NCI-H1930 (cell line): Measurements from ENCODE around the gene NBPF3.

Experiments
- DNase-seq, 2 experiments: peaks; one replicate each; lab custom pipeline; 2025; lab: John Stamatoyannopoulos, UW

Gene NBPF3

DNA sequence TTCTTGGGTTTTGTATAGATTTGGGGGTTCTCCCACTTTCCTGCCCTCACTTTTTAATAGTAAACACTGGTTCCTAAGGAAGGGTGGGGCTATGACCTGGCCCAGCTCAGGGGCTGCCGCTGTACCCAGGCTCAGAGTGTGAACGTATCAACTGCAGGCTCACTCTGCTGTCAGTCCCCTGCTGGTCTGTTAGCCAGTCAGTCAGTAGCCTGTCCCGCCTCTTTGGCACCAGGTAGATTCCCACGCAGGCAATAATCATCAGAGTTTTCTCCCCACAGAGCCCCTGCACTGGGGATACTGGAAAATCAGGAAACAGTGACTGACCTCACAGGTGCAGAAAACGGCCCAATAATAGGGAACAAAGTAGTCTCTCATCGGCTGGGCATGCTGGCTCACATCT is 54.3 kb downstream of the NBPF3 start:
- no peak for DNase-seq

DNA sequence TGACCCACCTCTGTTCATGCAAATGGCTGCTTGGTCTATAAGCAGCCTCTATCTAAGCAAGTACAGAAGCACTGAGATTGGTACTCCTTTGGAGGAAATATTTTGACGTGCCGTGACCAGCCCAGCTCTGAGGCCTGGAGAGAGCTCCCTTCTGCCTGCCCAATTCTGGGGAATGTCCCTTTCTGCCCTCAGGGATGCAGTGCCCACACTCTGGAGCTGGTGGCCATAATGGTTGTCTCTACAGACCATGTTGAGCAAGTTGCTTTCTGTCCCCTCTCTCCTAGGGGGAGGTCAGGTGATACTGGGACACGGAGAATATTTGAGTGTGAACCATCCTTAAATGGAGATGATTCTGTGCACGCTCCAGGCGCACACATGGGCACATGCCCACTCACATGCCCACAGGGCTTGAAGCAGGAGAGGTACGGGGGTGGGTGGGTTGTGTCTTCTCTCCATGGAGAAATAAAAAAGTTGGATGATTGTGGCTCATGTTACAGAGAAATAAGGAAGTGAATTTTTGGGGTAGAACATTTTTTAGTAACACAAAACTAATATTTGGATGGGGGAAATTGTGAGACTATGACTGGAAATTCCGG is 55.4 kb downstream of the NBPF3 start:
- no peak for DNase-seq

DNA sequence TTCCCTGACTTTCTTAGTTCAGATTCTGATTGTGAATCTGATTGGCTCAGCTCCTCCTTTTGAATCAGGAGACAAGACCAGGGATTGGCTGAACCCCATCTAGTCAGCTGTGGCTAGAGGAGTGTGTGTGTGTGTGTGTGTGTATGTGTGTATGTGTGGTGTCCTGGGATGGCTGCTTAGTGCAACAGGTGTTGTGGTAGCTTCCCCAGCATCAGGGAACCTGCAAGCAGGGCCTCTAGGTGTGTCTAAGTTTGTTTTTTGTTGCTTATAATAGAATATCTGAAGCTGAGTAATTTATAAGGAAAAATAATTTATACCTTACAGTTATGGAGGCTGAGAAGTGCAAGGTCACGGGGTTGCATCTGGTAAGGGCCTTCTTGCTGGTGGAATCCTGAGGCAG is 56.1 kb downstream of the NBPF3 start:
- no peak for DNase-seq

DNA sequence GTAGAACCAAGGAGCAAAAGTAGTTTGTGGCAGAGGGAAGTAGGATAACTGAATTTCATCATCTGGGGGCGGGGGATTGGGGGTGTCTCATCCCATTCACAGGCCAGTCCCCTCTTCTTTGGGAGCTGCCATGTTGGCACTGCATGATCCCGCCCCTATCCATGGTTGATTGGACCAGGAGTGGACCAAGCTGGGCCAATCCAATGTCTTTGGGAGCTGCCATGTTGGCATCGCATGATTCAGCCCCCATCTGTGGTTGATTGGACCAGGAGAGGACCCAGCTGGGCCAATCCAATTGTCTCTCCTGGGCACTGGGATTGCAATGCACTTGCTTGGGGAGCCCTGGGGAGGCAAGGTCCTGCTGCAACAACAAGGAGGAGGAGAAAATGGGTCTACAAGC is 56.9 kb downstream of the NBPF3 start:
- DNase-seq, result no peak

DNA sequence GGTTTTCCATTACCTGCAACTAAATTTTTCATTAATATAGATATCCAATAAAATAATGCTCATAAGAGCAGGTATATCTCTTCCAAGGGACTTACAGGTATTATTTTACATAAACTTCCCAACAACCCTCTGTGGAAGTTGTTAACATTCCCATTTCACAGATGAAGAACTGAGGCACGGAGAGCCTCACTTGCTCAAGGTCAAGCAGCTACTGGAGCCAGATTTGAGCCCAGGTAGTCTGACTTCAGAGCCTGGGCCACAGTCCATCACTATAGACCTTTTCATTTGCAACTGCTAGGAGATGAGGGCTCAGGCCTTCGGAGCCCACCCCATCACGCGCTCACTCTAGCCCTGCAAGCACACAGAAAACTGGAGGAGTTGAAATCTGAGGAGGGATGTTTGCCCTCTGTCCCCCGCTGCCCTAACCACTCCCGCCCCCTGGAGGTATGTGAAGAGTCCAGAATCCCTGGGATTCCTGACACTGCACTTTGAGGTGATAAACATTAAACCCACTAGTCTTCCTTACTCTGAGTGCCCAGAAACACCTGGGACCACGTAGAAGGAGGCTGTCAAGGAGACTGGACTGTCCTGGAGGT is 57.6 kb downstream of the NBPF3 start:
- DNase-seq, result no peak

DNA sequence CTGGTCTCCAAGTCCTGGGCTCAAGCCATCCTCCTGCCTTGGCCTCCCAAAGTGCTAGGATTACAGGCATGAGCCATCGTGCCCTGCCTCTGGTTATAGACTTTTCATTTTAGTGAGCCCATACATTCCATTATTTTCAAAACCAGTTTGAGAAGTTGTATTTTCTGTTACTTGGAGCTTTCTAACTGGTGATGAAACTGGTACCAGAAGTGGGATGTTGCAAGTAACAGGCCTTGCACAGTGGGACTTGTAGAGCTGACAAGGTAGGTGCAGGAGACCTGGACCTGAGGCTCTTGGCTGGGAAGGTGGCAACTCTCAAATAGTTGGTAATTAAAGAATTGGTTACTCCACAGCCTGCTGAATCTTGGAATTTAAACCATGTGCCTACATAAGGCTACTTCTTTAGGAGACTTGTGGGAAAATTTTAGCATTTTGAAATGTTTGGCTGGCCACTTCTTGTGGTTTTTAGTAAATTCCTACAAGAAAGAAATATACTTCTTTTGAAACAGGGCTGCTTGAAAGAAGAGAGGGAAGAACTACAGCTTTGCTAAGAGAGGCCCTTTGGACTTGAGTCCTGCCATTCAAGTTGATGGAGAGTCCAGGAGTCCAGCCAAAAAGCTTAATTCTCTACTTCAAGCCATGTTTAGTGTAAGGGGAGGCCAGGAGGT is 59.5 kb downstream of the NBPF3 start:
- no peak for DNase-seq

DNA sequence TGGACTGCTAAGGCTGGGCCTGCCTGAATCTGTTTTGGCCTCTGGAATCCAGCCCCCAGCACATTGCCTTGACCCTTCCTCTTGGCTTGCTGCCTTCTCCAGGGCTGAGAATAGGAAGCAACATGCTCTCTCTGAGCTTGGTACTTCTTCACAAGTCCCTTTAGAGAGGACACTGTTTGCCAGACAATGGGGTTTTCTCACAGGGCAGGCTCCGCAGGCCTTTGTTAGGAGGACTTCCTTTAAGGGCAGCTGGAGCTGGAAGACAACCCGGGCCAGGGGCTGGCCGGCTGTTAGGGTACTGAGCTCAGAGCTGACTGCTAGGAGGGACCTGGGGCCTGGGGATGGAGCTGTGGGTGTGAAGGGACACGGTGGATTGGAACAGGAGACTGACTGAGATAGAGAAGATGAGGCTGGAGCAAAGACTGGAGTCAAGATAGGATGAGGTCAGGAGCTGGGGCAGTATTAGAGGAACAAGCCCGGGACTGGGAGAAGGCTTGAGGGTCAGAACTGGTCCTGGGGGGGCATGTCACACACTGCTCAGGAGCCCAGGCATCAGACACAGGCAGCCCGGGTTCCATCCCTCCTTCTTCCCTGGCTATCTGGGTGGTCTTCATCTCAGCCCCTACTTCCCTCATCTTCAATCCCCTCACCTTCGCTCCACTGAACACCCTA is 63.9 kb downstream of the NBPF3 start:
- no peak for DNase-seq

DNA sequence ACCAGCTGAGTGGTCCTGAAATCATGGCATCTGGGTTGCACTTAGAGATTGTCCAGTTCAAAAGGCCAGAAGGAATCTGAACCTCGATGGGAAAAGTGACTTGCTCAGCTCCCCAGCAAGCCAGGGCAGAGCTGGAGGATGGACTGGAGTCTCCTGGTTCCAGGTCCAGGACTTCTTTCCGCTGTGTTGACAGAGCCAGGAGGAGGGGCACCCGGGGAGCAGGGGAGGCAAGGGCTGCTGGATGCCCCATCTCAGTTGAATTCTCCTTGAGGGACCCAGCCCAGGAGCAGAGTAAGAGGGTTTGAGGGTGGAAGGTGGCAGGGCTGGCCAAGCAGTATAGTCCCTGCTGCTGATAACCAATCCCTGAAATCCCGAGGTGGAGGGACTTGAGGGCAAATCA is 66.9 kb downstream of the NBPF3 start:
- no peak for DNase-seq

DNA sequence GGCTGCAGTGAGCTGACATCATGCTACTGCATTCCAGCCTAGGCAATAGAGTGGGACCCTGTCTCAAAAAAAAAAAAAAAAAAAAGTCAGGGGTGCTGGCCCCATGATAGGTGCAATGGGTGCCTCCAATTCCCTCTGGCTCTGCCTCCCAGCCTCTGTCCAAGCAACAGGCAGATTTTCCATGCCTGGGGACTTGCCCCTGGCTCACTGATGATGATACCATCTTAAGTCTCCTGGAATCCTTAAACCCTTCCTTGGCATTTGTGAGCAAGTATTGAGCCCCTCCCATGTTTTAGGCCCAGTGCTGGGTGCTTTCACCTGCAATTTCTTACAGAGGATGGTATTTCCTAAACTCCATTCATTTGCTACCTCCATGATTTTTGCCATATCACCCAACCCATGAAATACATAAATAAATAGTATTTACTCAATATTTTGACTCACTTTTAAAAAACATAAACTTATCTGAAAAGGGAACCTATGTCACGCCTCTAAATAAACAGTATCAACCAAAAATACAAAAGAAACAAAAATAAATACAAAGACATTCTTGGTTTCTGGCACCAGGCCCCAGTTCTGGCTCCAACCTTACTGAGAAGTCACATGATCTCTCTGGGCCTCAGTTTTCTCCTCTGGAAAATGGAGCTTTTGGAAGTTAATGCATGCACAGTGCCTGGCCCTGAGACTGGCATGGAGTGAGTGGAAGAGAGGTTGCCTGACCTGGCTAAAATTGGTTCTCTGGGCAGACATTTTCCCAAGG is 67.8 kb downstream of the NBPF3 start:
- no peak for DNase-seq

DNA sequence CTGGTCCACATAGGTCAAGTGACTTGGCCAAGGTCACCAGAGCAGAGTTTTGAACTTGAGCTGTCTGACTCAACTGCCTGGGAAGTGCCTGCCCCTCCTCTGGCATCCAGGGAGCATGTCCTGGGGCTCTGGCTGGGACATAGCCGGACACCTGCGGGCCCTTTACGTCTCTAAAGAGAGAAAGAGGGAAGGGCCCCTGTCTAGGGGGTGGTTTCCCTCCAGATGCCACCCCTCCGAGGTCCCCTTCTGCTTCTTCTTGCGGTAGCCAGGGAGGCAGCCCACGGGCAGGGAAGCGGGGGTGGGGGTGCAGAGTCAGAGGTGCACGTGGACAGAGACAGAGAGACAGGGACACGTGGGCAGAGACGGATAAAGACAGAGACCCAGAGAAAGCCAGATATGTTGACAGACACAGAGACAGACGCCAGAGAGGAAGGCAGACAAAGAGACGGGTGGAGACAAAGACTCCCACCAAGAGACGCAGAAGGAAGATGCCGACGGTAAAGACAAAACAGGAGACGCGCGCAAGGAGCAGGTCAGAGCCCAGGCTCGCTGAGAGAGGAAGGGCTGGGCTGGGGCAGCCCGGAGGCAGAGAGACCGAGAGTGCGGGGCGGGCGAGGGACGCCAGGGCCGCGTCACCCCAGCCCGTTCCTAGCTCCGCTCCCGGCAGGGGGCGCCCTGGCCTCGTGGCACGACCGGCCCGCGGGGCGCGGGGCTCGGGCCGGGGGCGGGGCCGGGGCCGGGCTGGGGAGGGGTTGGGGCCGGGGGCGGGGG is 68.8 kb downstream of the NBPF3 start:
- peak; percentile 56 to 85 for DNase-seq

DNA sequence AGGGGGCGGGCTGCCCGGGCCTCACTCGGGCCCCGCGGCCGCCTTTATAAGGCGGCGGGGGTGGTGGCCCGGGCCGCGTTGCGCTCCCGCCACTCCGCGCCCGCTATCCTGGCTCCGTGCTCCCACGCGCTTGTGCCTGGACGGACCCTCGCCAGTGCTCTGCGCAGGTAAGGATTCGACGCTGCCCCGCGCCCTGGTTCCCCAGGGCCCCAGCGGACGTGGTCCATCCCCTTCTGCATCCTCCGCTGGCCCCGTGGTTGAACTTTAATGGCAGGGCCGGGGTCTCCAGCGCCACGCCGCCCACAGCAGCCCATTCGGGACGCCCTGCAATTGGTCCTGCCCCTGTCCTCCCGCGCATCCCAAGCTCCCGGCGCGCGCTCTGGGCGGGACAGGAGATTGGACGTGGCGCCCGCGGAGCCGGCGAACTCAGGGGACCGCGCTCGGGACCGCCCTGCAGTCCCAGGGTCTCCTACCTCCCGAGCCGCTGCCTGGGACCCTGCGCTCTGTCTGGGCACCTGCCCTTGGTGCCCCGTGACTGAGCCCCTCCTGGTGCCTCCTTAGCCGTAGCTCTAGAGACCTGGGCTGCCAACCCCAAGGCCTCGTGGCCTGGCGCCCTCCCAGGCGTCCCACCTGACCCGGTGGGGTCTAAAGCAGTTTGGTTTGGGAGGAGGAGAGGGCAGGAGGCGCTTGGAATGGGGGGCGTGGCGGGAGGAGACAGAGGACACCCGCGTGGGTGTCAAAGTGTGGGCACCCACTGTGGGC is 69.6 kb downstream of the NBPF3 start, which contains the start of gene ALPL:
ALPL (plus strand) TSS at position 73 of the 762 bp plus-strand sequence. CDS start 44,659 bp downstream, outside the sequence.
- DNase-seq, result no peak

DNA sequence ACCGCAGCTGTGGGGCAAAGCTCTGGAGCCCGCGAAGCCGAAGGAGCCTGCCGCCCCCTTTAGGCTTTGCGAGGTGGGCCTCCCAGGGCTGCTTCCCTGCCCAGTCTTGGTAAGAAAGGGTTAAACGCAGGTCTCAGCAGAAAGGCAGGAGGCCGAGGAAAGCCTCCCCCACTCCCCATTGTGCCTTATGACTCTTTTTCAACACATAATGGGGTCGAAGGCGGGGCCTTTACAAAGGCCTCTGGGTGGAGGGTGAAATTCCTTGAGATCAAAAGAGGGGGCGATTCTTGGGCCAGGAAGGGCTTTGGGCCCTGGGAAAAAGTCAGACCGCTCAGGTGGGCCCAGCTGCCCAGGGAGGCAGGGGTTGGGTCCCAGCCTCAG is 70.2 kb downstream of the NBPF3 start:
- DNase-seq, result no peak

DNA sequence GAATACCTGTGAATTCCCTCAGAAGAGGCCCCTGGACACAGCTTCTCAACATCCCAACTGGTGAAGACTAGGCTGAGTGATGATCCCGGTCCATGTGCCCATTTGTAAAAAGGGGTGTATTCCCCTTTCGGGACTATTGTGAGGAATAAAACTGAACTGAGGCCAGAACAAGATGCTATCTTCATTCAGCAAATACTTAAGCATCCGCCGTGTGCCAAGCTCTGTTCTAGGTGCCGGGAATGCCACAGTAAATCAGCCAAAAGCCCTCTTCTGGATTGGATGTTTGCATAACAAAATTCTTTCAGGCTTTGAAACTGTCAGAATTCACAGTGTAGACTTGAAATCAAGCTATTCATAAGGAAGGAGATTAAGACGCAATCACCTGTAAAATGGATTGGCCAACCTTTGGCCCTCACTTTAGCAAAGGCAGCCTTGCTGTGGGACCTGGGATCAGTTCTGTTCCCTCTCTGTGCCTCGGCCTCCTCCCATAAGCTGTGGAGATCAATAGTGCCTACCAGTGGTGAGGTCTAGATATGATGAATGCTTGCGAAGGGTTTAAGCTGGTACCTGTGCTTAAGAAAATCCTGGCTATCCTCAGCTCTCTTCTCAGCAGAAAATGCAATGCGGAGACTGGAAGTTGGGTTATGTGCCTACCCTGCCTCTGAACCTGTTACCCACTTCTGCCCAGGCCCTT is 71.1 kb downstream of the NBPF3 start:
- no peak for DNase-seq

DNA sequence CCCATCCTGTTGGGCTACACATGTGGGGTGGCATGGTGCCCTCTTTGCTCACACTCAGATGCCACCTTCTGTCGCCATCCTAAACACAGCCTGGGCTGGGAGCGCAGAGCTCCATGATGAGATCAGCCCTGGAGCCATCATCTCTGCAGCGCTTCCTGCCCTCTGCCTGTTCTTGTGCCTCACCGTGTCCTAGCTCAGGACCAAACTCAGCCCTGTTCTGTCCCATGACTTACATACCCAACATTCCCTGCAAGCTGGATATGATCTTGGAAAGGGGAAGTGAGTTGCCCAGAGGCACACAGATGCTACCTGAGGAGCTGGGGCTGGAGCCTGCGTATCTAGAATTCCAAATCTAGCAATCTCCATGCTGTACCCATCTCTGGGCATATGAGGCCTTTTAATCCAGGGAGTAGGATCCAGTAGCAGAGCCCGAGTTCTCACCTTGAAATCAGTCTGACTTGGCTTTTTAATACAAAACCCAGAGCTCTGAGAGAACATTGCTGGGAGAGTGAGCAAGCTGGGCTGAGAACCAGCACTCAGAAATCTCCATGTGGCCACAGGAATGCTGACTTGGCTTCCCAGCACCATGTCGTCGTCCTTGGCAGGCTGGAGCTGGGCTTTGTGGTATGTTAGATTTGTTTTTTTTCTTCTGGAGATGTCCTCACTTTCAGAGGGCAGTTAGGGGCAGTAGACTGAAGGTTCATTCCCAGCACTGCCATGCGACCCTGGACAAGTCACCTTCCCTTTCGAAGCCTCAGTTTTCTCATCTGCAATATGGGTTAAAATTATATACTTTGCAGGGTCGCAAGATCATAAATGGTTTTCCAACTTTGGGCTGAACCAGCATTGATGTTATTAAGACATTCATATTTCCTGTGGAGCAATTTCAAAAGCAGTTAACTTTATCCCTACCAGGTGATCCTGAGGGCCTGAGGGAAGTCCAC is 71.9 kb downstream of the NBPF3 start:
- no peak for DNase-seq

DNA sequence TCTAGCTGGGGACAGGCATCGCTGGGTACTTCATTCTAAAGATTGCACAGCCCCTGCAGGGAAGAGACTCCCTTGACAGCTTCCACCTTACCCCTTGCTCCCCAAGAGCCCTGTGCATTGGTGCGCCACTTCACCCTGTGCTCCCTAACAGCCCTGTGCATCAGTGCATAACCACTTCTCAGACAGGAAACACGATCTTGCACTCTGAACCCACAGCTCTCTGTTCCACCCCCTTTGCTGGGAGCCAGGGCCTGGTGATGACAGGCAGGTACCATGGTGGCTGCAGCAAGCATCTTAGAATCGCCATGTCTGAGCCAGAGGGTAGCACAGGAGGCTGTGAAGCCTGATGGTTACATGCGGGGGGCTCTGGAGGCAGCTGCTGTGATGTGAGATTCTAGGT is 74.3 kb downstream of the NBPF3 start:
- DNase-seq, result no peak

DNA sequence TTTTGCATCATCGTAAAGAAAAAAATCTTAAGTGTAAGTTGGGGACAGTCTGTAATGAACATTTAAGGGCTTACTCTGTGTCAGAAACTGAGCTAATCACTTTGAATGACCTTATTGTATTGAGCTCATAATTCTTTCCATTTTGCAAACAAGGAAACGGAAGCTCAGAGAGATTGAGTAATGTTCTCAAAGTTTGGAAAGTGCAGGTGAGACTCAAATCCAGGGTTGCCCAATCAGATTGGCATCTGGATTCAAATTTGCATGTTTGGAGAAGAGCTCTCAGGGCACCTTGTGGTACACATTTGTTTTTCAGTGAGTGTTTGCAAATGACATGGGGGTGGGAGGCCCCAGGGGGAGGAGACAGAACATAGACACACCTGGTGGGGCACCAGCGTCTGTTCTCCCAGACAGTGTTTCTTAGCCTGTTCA is 77.2 kb downstream of the NBPF3 start:
- no peak for DNase-seq

DNA sequence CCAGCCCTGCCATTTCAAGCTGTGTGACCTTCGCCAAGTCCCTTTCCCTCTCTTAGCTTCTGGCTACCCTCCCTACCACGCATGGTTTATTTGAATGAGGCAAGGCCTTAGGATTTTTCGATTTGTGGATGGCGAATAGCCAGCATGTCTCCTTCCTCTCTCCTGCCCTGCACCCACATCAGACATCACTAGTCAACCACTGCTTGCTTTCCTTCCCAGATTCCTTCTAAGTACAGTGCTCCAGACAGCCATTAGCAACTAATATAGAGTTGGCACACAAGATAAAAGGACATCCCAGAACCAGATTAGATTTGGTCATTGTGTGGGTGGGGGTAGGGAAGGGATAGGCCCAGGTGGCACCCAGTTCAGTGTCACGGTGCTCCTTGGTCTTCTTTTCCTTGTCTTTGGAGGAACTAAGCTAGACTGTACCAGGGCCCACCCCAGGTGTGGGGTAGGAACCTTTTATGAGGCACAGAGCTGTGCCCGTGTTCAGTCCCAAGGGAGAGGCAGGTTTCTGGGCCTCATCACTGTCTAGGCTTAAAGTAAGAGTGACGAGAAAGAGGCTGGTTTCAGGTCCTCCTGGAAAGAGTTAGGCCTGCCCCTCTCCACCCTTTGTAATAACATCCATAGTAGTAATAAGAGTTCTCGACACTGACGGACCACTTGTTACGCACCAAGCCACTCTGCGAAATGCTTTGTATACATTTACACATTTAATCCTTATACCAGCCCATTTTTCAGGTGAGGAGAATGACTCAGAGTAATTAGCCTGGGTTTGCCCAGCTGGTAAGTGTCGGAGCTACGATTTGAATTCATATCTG is 77.9 kb downstream of the NBPF3 start:
- no peak for DNase-seq
